ENCODE measurements around the gene NRP1. TPM values are rescaled to one million over a fixed set of nuclear protein-coding genes. Genes with fewer than 3 reads are reported as not detected.
"Not testable (repeated sequence)": the region's sequence is repeated elsewhere in the genome, so short reads cannot be mapped to it uniquely, and the experiment has no call there.

The NRP1 gene
- 10 to 100 TPM; 12.3 to 52.3 (median 33.2) TPM for total RNA-seq
- long read RNA-seq, donor 1, full-length matches to known transcripts = 8 of 20 reads
- long read RNA-seq, donor 1, partial matches to known transcripts = 3 of 20 reads
- long read RNA-seq, donor 1, other reads (novel, unspliced or antisense) = 9 of 20 reads
- long read RNA-seq, donor 2, full-length matches to known transcripts = 6 of 12 reads
- long read RNA-seq, donor 2, partial matches to known transcripts = 3 of 12 reads
- long read RNA-seq, donor 2, other reads (novel, unspliced or antisense) = 3 of 12 reads

GRCh38 chr10:33334153-33334804 is at the start of gene NRP1:
NRP1 (minus strand) TSS chr10:33334667; CDS start chr10:33334382, 285 bp downstream.
- ATAC-seq (peak; percentile 8), DNase-seq (peak; percentile 50 to 55 (median 53))
- peak within 1 kb of the TSS; percentile 33 for H3K4me3 ChIP-seq
- intact Hi-C loops (cut with DNase I, micrococcal nuclease) = loop anchor here (5.0 kb wide), 1 partner anchor 1303 kb away; no protein-coding TSS in a partner anchor
- H3K4me1 ChIP-seq (ENCODE audit: low read depth) = no peaks in the 10 kb centered on the region
- H3K36me3 ChIP-seq (ENCODE audit: low read depth) = no peaks in the 10 kb centered on the region
- TF ChIP-seq, protein P1, sequence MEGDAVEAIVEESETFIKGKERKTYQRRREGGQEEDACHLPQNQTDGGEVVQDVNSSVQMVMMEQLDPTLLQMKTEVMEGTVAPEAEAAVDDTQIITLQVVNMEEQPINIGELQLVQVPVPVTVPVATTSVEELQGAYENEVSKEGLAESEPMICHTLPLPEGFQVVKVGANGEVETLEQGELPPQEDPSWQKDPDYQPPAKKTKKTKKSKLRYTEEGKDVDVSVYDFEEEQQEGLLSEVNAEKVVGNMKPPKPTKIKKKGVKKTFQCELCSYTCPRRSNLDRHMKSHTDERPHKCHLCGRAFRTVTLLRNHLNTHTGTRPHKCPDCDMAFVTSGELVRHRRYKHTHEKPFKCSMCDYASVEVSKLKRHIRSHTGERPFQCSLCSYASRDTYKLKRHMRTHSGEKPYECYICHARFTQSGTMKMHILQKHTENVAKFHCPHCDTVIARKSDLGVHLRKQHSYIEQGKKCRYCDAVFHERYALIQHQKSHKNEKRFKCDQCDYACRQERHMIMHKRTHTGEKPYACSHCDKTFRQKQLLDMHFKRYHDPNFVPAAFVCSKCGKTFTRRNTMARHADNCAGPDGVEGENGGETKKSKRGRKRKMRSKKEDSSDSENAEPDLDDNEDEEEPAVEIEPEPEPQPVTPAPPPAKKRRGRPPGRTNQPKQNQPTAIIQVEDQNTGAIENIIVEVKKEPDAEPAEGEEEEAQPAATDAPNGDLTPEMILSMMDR (IDR thresholded peaks at IDR 0.05) = no peak
- H3K9me3 ChIP-seq = no peaks in the 10 kb centered on the region

DNA sequence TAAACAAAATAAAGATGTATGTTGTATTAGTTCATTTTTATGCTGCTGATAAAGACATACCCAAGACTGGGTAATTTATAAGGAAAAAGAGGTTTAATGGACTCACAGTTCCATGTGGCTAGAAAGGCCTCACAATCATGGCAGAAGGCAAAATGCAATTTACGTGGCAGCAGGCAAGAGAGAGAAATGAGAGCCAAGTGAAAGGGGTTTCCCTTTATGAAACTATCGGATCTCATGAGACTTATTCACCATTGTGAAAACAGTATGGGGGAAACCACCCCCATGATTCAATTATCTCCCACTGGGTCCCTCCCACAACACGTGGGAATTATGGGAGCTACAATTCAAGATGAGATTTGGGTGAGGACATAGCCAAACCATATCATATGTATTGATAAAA is 49.7 kb upstream of the NRP1 start:
- H3K4me1 ChIP-seq (ENCODE audit: low read depth); H3K4me3 ChIP-seq; H3K36me3 ChIP-seq (ENCODE audit: low read depth); H3K9me3 ChIP-seq; intact Hi-C loops (cut with DNase I, micrococcal nuclease); DNase-seq; ATAC-seq: not testable (repeated sequence)

DNA sequence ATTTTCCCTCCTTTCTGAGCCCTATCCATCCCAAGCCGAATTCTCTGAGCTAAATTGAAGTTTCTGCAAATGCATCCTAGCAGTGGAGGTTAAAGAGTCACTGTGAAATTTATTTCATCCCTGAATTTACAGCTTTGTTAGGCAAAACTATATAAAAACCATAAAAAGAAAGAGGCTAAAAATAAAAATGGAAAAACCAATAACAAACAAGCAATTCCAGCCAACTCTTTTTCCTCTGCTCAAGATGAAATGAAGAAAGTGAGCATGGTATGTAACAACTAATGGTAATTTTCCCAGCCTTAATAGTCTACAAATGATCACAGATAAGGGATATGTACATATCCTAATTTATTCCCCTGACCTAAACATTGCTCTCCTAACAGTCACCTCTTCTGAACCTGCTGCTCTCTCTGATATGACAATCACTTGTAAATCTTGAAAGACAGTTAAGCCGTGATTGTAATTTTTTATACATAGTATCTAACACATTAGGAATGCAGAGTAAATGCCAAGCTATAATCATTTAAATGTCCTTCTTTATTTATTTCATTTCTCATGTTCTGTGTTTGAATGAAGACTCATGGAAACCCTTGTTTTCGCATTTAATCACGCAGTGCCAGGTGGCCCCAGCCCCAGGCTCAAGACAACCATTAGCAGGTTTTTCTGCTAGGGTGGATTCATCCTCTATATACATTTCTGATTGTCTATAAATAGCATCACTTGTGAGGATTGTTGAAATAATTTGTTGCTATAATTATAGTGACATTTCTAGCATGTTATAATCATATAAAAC is 48.6 kb upstream of the NRP1 start:
- no peaks in the 10 kb centered on the region for H3K9me3 ChIP-seq
- intact Hi-C loops (cut with DNase I, micrococcal nuclease) = no loop called here
- H3K4me1 ChIP-seq (ENCODE audit: low read depth) = peaks cover 3% of the 10 kb centered on the region
- TF ChIP-seq, protein P1 (IDR thresholded peaks at IDR 0.05) = no peak
- ATAC-seq (no peak), DNase-seq (no peak)
- H3K4me3 ChIP-seq = no peak overlapping the region
- H3K36me3 ChIP-seq (ENCODE audit: low read depth) = no peaks in the 10 kb centered on the region

- TF ChIP-seq, protein P1 (IDR thresholded peaks at IDR 0.05) = no peak
- Histone ChIP-seq H3K4me1 (ENCODE audit: low read depth) (peaks cover 3% of the 10 kb centered on the region), H3K4me3 (no peak overlapping the region), H3K36me3 (ENCODE audit: low read depth) (no peaks in the 10 kb centered on the region), H3K9me3 (no peaks in the 10 kb centered on the region)
- peak in 2 of 3 donors; percentile 37 to 58 for DNase-seq
- intact Hi-C loops (cut with DNase I, micrococcal nuclease) = no loop called here
- ATAC-seq = peak; percentile 74
Measured at GRCh38 chr10:33382216-33382600, 47.7 kb upstream of the NRP1 start.

DNA sequence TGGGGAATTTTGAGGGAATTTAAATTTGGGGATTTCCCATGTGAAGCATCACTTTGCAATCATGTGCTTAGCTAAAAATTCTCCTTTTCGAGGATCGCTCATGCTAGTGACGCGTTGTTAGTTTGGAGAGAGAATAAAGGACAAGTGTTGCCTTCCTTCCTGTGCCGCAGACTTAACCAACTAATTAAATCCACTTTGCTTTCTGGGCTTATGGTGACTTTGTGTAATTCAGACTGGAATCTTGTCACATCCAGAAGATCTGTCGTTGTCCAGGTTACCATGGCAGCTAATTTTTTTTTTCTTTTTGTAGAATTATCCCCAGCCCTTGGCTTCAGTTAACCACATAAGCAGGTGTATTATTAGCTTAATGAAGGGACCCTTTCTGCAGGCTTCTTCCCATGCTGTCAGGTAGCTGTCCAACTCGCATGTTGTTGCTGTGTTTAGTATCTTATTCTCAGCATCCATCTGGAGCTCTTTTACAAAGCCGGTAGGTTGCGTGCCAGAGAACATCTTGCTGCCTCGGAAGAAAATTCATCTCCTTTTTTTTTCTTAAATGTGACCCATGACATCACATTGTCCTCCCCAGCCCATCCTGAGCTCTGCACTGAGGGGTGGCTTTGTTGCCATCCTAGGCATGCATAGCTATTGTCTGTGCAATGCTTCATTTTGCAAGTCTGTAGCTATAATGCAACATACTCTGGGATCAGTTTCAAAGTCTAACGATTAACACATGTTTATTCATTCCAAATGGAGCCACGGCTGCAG is 47.2 kb upstream of the NRP1 start:
- DNase-seq (no peak), ATAC-seq (no peak)
- Histone ChIP-seq H3K4me1 (ENCODE audit: low read depth) (peaks cover 3% of the 10 kb centered on the region), H3K36me3 (ENCODE audit: low read depth) (no peaks in the 10 kb centered on the region), H3K4me3 (no peak overlapping the region), H3K9me3 (no peaks in the 10 kb centered on the region)
- intact Hi-C loops (cut with DNase I, micrococcal nuclease) = loop anchor here in 1 of 2 donors (2.0 kb wide), 1 partner anchor 37 kb away; no protein-coding TSS in a partner anchor
- TF ChIP-seq, protein P1 (IDR thresholded peaks at IDR 0.05) = no peak

Measured in mucosa of descending colon (tissue), 3 donors.